PC-3 (cell line): Measurements from ENCODE around the gene BOLA3.

Experiments
- EZH2 ChIP-seq: fragments of 300-600 bp; sonication (generic); IDR thresholded peaks from one replicate; pipeline ENCODE4 v1.6.1; 2017; ENCODE audit warnings: antibody characterized with exemption, mild to moderate bottlenecking, low read length; ENCODE audit not compliant: unreplicated experiment
- EZH2phosphoT487 ChIP-seq: fragments of 300-600 bp; sonication (generic); IDR thresholded peaks from 2 replicates; pipeline ENCODE4 v1.6.1; 2018; ENCODE audit warnings: mild to moderate bottlenecking, antibody characterized with exemption, low read length, borderline replicate concordance
- TF ChIP-seq, protein P1 (sequence below): fragments of 300-600 bp; sonication (generic); conservative IDR thresholded peaks from 2 replicates; pipeline ENCODE4 v1.5.1; 2017; ENCODE audit warnings: antibody characterized with exemption, low read depth, mild to moderate bottlenecking, low read length

- TF ChIP-seq, protein P1, sequence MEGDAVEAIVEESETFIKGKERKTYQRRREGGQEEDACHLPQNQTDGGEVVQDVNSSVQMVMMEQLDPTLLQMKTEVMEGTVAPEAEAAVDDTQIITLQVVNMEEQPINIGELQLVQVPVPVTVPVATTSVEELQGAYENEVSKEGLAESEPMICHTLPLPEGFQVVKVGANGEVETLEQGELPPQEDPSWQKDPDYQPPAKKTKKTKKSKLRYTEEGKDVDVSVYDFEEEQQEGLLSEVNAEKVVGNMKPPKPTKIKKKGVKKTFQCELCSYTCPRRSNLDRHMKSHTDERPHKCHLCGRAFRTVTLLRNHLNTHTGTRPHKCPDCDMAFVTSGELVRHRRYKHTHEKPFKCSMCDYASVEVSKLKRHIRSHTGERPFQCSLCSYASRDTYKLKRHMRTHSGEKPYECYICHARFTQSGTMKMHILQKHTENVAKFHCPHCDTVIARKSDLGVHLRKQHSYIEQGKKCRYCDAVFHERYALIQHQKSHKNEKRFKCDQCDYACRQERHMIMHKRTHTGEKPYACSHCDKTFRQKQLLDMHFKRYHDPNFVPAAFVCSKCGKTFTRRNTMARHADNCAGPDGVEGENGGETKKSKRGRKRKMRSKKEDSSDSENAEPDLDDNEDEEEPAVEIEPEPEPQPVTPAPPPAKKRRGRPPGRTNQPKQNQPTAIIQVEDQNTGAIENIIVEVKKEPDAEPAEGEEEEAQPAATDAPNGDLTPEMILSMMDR: no peak
- no peak for TF ChIP-seq EZH2phosphoT487
- no peak for TF ChIP-seq EZH2
These were observed 44.1 kb upstream of the BOLA3 start for GRCh38 chr2:74191596-74192380.
